ENCODE data around the gene PPP1R8.

PPP1R8 gene

DNA sequence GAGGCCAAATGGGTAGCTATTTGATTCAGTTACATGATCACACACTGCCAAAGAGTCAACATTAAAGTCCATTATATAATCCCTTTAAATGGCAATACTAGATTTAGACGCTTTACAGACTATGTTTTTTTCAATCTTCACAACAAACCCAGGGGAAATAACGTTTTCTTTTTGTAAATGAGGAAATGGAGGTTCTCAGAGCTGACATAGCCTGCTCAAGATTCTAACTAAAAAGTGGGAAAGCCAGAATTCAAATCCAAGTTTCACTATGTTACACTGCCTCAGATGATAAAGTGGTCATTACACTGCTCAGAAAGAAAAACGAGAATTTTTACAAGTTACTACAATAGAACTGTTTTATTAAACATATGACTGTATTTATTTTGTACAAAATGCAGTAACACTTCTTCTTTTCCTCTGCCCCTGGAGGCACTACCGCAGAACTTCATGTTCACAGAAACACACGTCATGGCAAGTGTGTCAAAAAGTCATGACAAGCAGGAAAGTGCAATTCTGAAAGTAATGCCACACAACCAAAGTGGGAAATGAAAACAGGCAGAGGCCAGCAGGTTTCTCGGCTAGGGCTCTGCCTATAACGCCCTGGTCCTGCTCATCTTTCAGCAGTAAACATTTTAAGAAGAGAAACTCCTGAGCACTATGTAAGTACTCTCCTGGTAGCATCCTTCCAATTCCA is 60.8 kb downstream of the PPP1R8 start:
- TF ChIP-seq ZBTB7A (IDR thresholded peaks at IDR 0.05; ENCODE audit: low read depth) (no peak), NFIC (IDR thresholded peaks at IDR 0.05) (no peak), RAD21 (IDR thresholded peaks at IDR 0.05; ENCODE audit: low read depth) (no peak), EP300 (IDR thresholded peaks at IDR 0.05; ENCODE audit: borderline replicate concordance) (no peak)

DNA sequence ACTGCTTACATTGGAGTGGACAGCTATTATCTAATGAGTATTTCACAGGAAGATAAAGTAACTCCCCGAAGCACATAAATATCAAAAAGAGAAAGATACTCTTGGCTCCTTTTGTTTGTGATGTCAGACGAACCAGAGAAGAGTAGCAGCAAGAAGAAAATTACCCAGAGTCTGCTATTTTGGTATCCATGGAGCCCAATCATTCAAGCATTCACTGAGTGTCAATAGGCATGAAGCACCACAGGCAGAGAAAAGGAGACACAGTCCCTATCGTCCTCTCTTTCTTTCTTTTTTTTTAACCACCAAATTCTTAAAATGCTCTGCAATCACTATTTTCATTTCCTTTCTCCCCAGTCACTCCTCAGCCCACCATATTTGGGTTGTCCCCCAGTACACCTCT is 63.9 kb downstream of the PPP1R8 start:
- TF ChIP-seq EP300 (IDR thresholded peaks at IDR 0.05; ENCODE audit: borderline replicate concordance) (no peak), FOXM1 (IDR thresholded peaks at IDR 0.05; ENCODE audit: borderline replicate concordance, low read depth) (no peak), TCF12 (IDR thresholded peaks at IDR 0.05; ENCODE audit: low read depth) (no peak), YY1 (IDR thresholded peaks at IDR 0.05; ENCODE audit: low read depth) (no peak), RAD21 (IDR thresholded peaks at IDR 0.05; ENCODE audit: low read depth) (no peak), EGR1 (IDR thresholded peaks at IDR 0.05) (no peak), TAF1 (IDR thresholded peaks at IDR 0.05; ENCODE audit: low read depth) (no peak), NFIC (IDR thresholded peaks at IDR 0.05) (no peak), TEAD4 (IDR thresholded peaks at IDR 0.05) (no peak), ZBTB7A (IDR thresholded peaks at IDR 0.05; ENCODE audit: low read depth) (no peak), CEBPB (IDR thresholded peaks at IDR 0.05) (no peak), CREB1 (IDR thresholded peaks at IDR 0.05; ENCODE audit: low read depth) (no peak)
- TF ChIP-seq, protein P1, sequence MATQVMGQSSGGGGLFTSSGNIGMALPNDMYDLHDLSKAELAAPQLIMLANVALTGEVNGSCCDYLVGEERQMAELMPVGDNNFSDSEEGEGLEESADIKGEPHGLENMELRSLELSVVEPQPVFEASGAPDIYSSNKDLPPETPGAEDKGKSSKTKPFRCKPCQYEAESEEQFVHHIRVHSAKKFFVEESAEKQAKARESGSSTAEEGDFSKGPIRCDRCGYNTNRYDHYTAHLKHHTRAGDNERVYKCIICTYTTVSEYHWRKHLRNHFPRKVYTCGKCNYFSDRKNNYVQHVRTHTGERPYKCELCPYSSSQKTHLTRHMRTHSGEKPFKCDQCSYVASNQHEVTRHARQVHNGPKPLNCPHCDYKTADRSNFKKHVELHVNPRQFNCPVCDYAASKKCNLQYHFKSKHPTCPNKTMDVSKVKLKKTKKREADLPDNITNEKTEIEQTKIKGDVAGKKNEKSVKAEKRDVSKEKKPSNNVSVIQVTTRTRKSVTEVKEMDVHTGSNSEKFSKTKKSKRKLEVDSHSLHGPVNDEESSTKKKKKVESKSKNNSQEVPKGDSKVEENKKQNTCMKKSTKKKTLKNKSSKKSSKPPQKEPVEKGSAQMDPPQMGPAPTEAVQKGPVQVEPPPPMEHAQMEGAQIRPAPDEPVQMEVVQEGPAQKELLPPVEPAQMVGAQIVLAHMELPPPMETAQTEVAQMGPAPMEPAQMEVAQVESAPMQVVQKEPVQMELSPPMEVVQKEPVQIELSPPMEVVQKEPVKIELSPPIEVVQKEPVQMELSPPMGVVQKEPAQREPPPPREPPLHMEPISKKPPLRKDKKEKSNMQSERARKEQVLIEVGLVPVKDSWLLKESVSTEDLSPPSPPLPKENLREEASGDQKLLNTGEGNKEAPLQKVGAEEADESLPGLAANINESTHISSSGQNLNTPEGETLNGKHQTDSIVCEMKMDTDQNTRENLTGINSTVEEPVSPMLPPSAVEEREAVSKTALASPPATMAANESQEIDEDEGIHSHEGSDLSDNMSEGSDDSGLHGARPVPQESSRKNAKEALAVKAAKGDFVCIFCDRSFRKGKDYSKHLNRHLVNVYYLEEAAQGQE (IDR thresholded peaks at IDR 0.05; ENCODE audit: low read depth): no peak
- TF ChIP-seq, protein P2, sequence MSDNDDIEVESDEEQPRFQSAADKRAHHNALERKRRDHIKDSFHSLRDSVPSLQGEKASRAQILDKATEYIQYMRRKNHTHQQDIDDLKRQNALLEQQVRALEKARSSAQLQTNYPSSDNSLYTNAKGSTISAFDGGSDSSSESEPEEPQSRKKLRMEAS (IDR thresholded peaks at IDR 0.05): no peak
- TF ChIP-seq, protein P3, sequence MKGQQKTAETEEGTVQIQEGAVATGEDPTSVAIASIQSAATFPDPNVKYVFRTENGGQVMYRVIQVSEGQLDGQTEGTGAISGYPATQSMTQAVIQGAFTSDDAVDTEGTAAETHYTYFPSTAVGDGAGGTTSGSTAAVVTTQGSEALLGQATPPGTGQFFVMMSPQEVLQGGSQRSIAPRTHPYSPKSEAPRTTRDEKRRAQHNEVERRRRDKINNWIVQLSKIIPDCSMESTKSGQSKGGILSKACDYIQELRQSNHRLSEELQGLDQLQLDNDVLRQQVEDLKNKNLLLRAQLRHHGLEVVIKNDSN (IDR thresholded peaks at IDR 0.05): no peak

Data from Ishikawa (cell line).